Loucy (cell line): ENCODE measurements around the gene TMEM271.

Experiments
- CTCF ChIP-seq: fragments of 200-600 bp; sonication (generic); conservative IDR thresholded peaks from 2 replicates; pipeline ENCODE4 v1.5.1; 2014; ENCODE audit warnings: mild to moderate bottlenecking, antibody characterized with exemption, low read length
- EZH2phosphoT487 ChIP-seq: fragments of 200-600 bp; IDR thresholded peaks from 2 replicates; pipeline ENCODE4 v1.6.1; 2018; ENCODE audit warnings: antibody characterized with exemption, mild to moderate bottlenecking, moderate library complexity, borderline replicate concordance

- TF ChIP-seq CTCF: no peak
- no peak for TF ChIP-seq EZH2phosphoT487
Measured at GRCh38 chr4:525660-526059, 50.4 kb downstream of the TMEM271 start.
